IMR-90 (cell line): ENCODE measurements around the gene TMEM101. TPM values are rescaled to one million over a fixed set of nuclear protein-coding genes. Genes with fewer than 3 reads are reported as not detected.

Experiments
- ATAC-seq: fragments of 200-7000 bp; cut with Tn5 transposase; 2 replicates; pipeline ENCODE4 v1.9.1; 2020; ENCODE audit warnings: low read depth, mild to moderate bottlenecking, moderate library complexity
- BruUV-seq: library from RNA; stranded (reverse); fragments of 400-500 nt; replicated peaks from 2 replicates; lab custom pipeline; 2021; lab: Mats Ljungman, UMichigan
- CTCF ChIA-PET: fragments of 300-600 bp; formaldehyde crosslinking; extraction: SDS; loops from one replicate; lab custom pipeline; 2021; ENCODE audit warnings: antibody characterized with exemption; lab: Yijun Ruan, JAX
- POLR2A ChIA-PET: fragments of 300-600 bp; sonication (Branson Sonifier 250); formaldehyde crosslinking; loops from one replicate; lab custom pipeline; 2022; ENCODE audit warnings: antibody characterized with exemption; ENCODE audit not compliant: unreplicated experiment; lab: Charles Lee
- DNase-seq: peaks from one replicate; pipeline ENCODE4 v3.0.0; 2013
- H2AFZ ChIP-seq: replicated peaks from 2 replicates; pipeline ENCODE3; 2013; ENCODE audit warnings: low read length, mild to moderate bottlenecking; ENCODE audit not compliant: poor library complexity
- H2AK5ac ChIP-seq: 2 replicates; pipeline ENCODE4 v1.6.1; 2013; ENCODE audit warnings: low read depth, low read length, inconsistent platforms
- H2AK9ac ChIP-seq: replicated peaks from 2 replicates; pipeline ENCODE3; 2013; ENCODE audit warnings: mild to moderate bottlenecking, low read depth, low read length, moderate library complexity; ENCODE audit not compliant: poor library complexity
- H2BK120ac ChIP-seq: 2 replicates; pipeline ENCODE4 v1.6.1; 2013; ENCODE audit warnings: low read depth, low read length, inconsistent platforms
- H2BK15ac ChIP-seq: 3 replicates; pipeline ENCODE4 v1.6.1; 2013; ENCODE audit warnings: low read depth, low read length, inconsistent platforms
- H2BK20ac ChIP-seq: 2 replicates; pipeline ENCODE4 v1.6.1; 2013; ENCODE audit warnings: low read depth, mild to moderate bottlenecking, inconsistent platforms, low read length, moderate library complexity
- H2BK5ac ChIP-seq: 2 replicates; pipeline ENCODE4 v1.6.1; 2013; ENCODE audit warnings: mild to moderate bottlenecking, low read depth, low read length, inconsistent platforms; ENCODE audit not compliant: poor library complexity, severe bottlenecking
- H3K14ac ChIP-seq: replicated peaks from 2 replicates; pipeline ENCODE4 v1.6.1; 2013; ENCODE audit warnings: low read depth, low read length, inconsistent platforms
- H3K18ac ChIP-seq: 2 replicates; pipeline ENCODE4 v1.6.1; 2013; ENCODE audit warnings: low read depth, low read length, control low read depth
- H3K23ac ChIP-seq: 2 replicates; pipeline ENCODE4 v1.6.1; 2013; ENCODE audit warnings: low read depth, low read length, inconsistent platforms
- H3K27ac ChIP-seq: 2 replicates; pipeline ENCODE4 v1.5.1; 2013; ENCODE audit warnings: mild to moderate bottlenecking, control low read depth, low read length; ENCODE audit not compliant: insufficient read depth
- H3K27me3 ChIP-seq: 2 replicates; pipeline ENCODE4 v1.6.1; 2013; ENCODE audit warnings: low read length; ENCODE audit not compliant: control insufficient read depth, insufficient read depth
- H3K36me3 ChIP-seq: 2 replicates; pipeline ENCODE4 v1.6.1; 2013; ENCODE audit warnings: low read length, mixed read lengths; ENCODE audit not compliant: control insufficient read depth, insufficient read depth
- H3K4ac ChIP-seq: 2 replicates; pipeline ENCODE4 v1.6.1; 2013; ENCODE audit warnings: low read depth, low read length, inconsistent platforms
- H3K4me1 ChIP-seq: 2 replicates; pipeline ENCODE4 v1.6.1; 2013; ENCODE audit warnings: low read length, mixed read lengths; ENCODE audit not compliant: control insufficient read depth, insufficient read depth
- H3K4me2 ChIP-seq: 2 replicates; pipeline ENCODE4 v1.6.1; 2013; ENCODE audit warnings: low read depth, mild to moderate bottlenecking, control low read depth, low read length, moderate library complexity
- H3K4me3 ChIP-seq: 2 replicates; pipeline ENCODE4 v1.5.1; 2013; ENCODE audit warnings: low read depth, mild to moderate bottlenecking, control low read depth, low read length, moderate library complexity; ENCODE audit not compliant: insufficient read depth
- H3K56ac ChIP-seq: 2 replicates; pipeline ENCODE4 v1.6.1; 2013; ENCODE audit warnings: low read length, inconsistent platforms; ENCODE audit not compliant: insufficient read depth; ENCODE audit errors: extremely low read depth
- H3K79me1 ChIP-seq, 2 experiments: 2 replicates each; pipeline ENCODE4 v1.6.1; 2013; ENCODE audit warnings: low read length in 2 of 2, inconsistent platforms in 1 of 2, low read depth in 1 of 2
- H3K9ac ChIP-seq: 2 replicates; pipeline ENCODE4 v1.6.1; 2013; ENCODE audit warnings: low read depth, low read length, control low read depth
- H3K9me1 ChIP-seq: 2 replicates; pipeline ENCODE4 v1.6.1; 2013; ENCODE audit warnings: low read length, inconsistent platforms; ENCODE audit not compliant: insufficient read depth
- H3K9me3 ChIP-seq: 2 replicates; pipeline ENCODE4 v1.6.1; 2013; ENCODE audit warnings: low read length; ENCODE audit not compliant: control insufficient read depth, insufficient read depth
- H4K20me1 ChIP-seq: 2 replicates; pipeline ENCODE4 v1.6.1; 2013; ENCODE audit warnings: low read length, inconsistent platforms; ENCODE audit not compliant: insufficient read depth
- H4K5ac ChIP-seq: 2 replicates; pipeline ENCODE4 v1.6.1; 2013; ENCODE audit warnings: mild to moderate bottlenecking, low read depth, low read length, control low read depth
- H4K8ac ChIP-seq, 2 experiments: 2 replicates each; pipeline ENCODE4 v1.6.1; 2013; ENCODE audit warnings: low read depth in 2 of 2, low read length in 2 of 2, control low read depth in 1 of 2, inconsistent platforms in 1 of 2
- H4K91ac ChIP-seq: 2 replicates; pipeline ENCODE4 v1.6.1; 2013; ENCODE audit warnings: low read depth, low read length, inconsistent platforms; ENCODE audit not compliant: insufficient read depth
- CEBPB ChIP-seq: IDR thresholded peaks from 2 replicates; pipeline ENCODE4 v1.6.1; 2012; ENCODE audit warnings: low read depth, low read length, improper control_type of control experiment
- ELK1 ChIP-seq: fragments of 150-350 bp; IDR thresholded peaks from 2 replicates; pipeline ENCODE4 v1.6.1; 2016; ENCODE audit warnings: low read depth, mild to moderate bottlenecking, low read length, moderate library complexity, borderline replicate concordance
- FOS ChIP-seq: fragments of 150-350 bp; IDR thresholded peaks from 2 replicates; pipeline ENCODE4 v1.6.1; 2016; ENCODE audit warnings: low read depth, low read length
- POLR2A ChIP-seq: IDR thresholded peaks from 2 replicates; pipeline ENCODE4 v1.6.1; 2012; ENCODE audit warnings: mild to moderate bottlenecking, low read depth, low read length
- RFX5 ChIP-seq: IDR thresholded peaks from 2 replicates; pipeline ENCODE4 v1.8.0; 2012; ENCODE audit warnings: low read depth, mild to moderate bottlenecking, low read length, moderate library complexity
- SMC3 ChIP-seq: fragments of 150-350 bp; IDR thresholded peaks from 2 replicates; pipeline ENCODE4 v1.6.1; 2016; ENCODE audit warnings: low read depth, mild to moderate bottlenecking, antibody characterized with exemption, low read length, moderate library complexity
- WGBS, 2 experiments: methylation state at CpG; one replicate each; pipeline versions ENCODE4 v1.1.5 to v1.1.7; 2013; ENCODE audit warnings: missing lambda C conversion rate in 2 of 2; ENCODE audit not compliant: insufficient read length in 1 of 2; ENCODE audit errors: extremely low coverage in 2 of 2; 5-methylcytosine and 5-hydroxymethylcytosine counted together
- dilution Hi-C: fragments of 300-500 bp; cut with HindIII; formaldehyde crosslinking; loops from one replicate; pipeline ENCODE4 v1.14.3; 2018; ENCODE audit warnings: low sequenced_read_pairs; ENCODE audit not compliant: unreplicated experiment
- in situ Hi-C: fragments of 300-500 bp; cut with MboI; formaldehyde crosslinking; loops from 3 replicates; pipeline ENCODE4 v1.14.3; 2019; ENCODE audit warnings: low sequenced_read_pairs, inconsistent platforms, mixed read lengths
- intact Hi-C: fragments of 100-400 bp; cut with micrococcal nuclease; formaldehyde crosslinking; loops from 2 replicates; pipeline ENCODE4 v1.10.0; 2022
- polyA plus RNA-seq, 3 experiments: library from polyadenylated mRNA; depleted of rRNA; stranded (reverse); fragments of >200 nt; gene quantifications; 2 replicates each; pipeline ENCODE4 v1.2.3, GENCODE V29; 2012; ENCODE audit warnings: low replicate concordance in 1 of 3
- total RNA-seq: library from RNA; depleted of rRNA; stranded (reverse); fragments of >200 nt; gene quantifications from 2 replicates; pipeline ENCODE4 v1.2.3, GENCODE V29; 2012

Gene TMEM101
- total and polyA plus RNA-seq, 2 of the 4 experiments (the other 2 are of a cell fraction): 30.7 to 36.6 TPM

- ATAC-seq (no peak), DNase-seq (no peak)
- Histone ChIP-seq H3K18ac (no peak overlapping the region), H4K8ac (no peak overlapping the region), H3K14ac (no peak overlapping the region), H3K36me3 (no peaks in the 10 kb centered on the region), H3K56ac (no peak overlapping the region), H2BK120ac (no peak overlapping the region), H3K23ac (no peak overlapping the region), H3K27me3 (peaks cover 36% of the 10 kb centered on the region), H3K27ac (no peak overlapping the region), H3K4ac (no peak overlapping the region), H2AK5ac (no peak overlapping the region), H3K9me1 (no peaks in the 10 kb centered on the region), H2BK5ac (no peak overlapping the region), H2AK9ac (no peak overlapping the region), H4K5ac (no peak overlapping the region), H3K9me3 (no peaks in the 10 kb centered on the region), H3K4me3 (no peak overlapping the region), H4K91ac (no peak overlapping the region), H2BK20ac (no peak overlapping the region), H4K20me1 (no peaks in the 10 kb centered on the region; the same call in 1 of the 2 replicates), H2AFZ (no peak overlapping the region), H3K9ac (no peak overlapping the region), H3K4me1 (no peaks in the 10 kb centered on the region), H3K79me1 (no peaks in the 10 kb centered on the region), H3K4me2 (no peak overlapping the region), H2BK15ac (no peak overlapping the region)
- dilution Hi-C loops (no loop called here), intact Hi-C loops (no loop called here), in situ Hi-C loops (no loop called here)
- CTCF ChIA-PET: interaction anchor here (0.6 to 0.7 kb wide), 2 partner anchors 10 to 30 kb away, joined by 3 to 6 read pairs; no protein-coding TSS in a partner anchor
- BruUV-seq: no TSS peak
- no CpG with 5 or more reads among the region's 4 CpGs for WGBS, 2 experiments
- TF ChIP-seq ELK1 (no peak), CEBPB (no peak), FOS (no peak), POLR2A (no peak), RFX5 (no peak), SMC3 (no peak)
- POLR2A ChIA-PET: no interaction called here
Measured at GRCh38 chr17:43970366-43970765, 44.4 kb downstream of the TMEM101 start.
